ENCODE results near the gene GMDS. TPM values are rescaled to one million over a fixed set of nuclear protein-coding genes. Genes with fewer than 3 reads are reported as not detected.

GMDS gene
- total RNA-seq, 1 donor = 23.2 TPM

DNA sequence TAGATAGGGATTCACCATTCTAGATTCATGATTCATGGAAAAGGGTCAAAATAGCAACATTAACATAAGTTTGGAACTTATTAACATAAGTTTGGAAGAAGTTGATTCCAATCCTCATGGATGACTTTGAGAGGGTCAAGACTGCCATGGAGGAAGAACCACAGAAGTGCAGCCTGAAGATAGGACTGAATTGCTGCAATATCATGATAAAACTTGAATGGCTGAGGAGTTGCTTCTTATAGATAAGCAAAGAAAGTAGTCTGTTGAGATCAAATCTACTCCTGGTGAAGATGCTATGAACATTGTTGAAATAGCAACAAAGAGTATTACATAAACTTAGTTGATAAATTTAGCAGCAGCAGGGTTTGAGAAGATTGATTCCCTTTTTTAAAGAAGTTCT is 62.2 kb downstream of the GMDS start:
- Histone ChIP-seq H3K27ac (ENCODE audit: low read depth, low read length) (no peak overlapping the region), H3K4me3 (ENCODE audit: insufficient read depth, low read length) (no peak overlapping the region), H2AFZ (ENCODE audit: low read length) (no peak overlapping the region), H3K36me3 (ENCODE audit: insufficient read depth, low read length) (no peaks in the 10 kb centered on the region), H3K27me3 (ENCODE audit: insufficient read depth, low read length) (no peaks in the 10 kb centered on the region), H3K79me2 (ENCODE audit: insufficient read depth, low read length) (peaks cover 8% of the 10 kb centered on the region), H4K20me1 (ENCODE audit: insufficient read depth, low read length) (no peaks in the 10 kb centered on the region), H3K9me3 (ENCODE audit: low read depth, low read length) (no peaks in the 10 kb centered on the region), H3K4me1 (ENCODE audit: insufficient read depth, low read length) (peaks cover 6% of the 10 kb centered on the region), H3K4me2 (ENCODE audit: insufficient read depth, low read length) (no peak overlapping the region)
- TF ChIP-seq, protein P1, sequence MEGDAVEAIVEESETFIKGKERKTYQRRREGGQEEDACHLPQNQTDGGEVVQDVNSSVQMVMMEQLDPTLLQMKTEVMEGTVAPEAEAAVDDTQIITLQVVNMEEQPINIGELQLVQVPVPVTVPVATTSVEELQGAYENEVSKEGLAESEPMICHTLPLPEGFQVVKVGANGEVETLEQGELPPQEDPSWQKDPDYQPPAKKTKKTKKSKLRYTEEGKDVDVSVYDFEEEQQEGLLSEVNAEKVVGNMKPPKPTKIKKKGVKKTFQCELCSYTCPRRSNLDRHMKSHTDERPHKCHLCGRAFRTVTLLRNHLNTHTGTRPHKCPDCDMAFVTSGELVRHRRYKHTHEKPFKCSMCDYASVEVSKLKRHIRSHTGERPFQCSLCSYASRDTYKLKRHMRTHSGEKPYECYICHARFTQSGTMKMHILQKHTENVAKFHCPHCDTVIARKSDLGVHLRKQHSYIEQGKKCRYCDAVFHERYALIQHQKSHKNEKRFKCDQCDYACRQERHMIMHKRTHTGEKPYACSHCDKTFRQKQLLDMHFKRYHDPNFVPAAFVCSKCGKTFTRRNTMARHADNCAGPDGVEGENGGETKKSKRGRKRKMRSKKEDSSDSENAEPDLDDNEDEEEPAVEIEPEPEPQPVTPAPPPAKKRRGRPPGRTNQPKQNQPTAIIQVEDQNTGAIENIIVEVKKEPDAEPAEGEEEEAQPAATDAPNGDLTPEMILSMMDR (IDR thresholded peaks at IDR 0.05; ENCODE audit: extremely low read depth, low read depth, low read length) = no peak
- no peak for DNase-seq (ENCODE audit: insufficient read length, low spot score, missing footprints)

DNA sequence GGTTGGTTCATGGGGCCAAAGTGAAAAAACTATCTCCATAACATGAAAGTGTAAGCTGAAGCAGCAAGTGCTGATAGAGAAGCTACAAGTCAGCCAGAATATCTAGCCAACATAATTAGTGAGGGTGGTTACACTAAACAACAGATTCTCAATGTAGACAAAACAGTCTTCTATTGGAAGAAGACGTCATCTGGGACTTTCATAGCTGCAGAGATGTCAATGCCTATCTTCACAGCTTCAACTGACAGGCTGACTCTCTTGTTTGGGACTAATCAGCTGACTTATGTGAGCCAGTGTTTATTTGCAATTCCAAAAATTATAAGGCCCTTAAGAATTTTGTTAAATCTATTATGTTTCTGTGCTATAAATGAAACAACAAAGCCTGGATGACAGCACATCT is 63.2 kb downstream of the GMDS start:
- no peak for DNase-seq (ENCODE audit: insufficient read length, low spot score, missing footprints)
- H4K20me1 ChIP-seq (ENCODE audit: insufficient read depth, low read length) = no peaks in the 10 kb centered on the region
- H3K4me3 ChIP-seq (ENCODE audit: insufficient read depth, low read length) = no peak overlapping the region
- peaks cover 13% of the 10 kb centered on the region for H3K79me2 ChIP-seq (ENCODE audit: insufficient read depth, low read length)
- peaks cover 6% of the 10 kb centered on the region for H3K4me1 ChIP-seq (ENCODE audit: insufficient read depth, low read length)
- H3K27me3 ChIP-seq (ENCODE audit: insufficient read depth, low read length) = no peaks in the 10 kb centered on the region
- H3K36me3 ChIP-seq (ENCODE audit: insufficient read depth, low read length) = no peaks in the 10 kb centered on the region
- H3K9me3 ChIP-seq (ENCODE audit: low read depth, low read length) = no peaks in the 10 kb centered on the region
- no peak overlapping the region for H3K27ac ChIP-seq (ENCODE audit: low read depth, low read length)
- TF ChIP-seq, protein P1 (IDR thresholded peaks at IDR 0.05; ENCODE audit: extremely low read depth, low read depth, low read length) = no peak
- H3K4me2 ChIP-seq (ENCODE audit: insufficient read depth, low read length) = no peak overlapping the region
- no peak overlapping the region for H2AFZ ChIP-seq (ENCODE audit: low read length)

DNA sequence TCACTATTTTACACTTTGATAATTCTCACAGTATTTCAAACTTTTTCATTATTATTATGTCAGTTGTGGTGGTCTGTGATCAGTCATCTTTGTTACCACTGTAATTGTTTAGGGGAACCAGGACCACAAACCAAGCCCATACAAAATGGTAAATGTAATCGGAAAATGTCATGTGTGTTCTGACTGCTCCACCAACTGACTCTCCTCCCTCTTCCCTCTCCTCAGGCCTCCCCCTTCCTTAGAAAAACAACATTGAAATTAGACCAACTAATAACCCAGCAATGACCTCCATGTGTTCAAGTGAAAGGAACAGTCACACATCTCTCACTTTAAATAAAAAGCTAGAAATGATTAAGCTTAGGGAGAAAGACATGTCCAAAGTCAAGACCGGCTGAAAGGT is 63.8 kb downstream of the GMDS start:
- Histone ChIP-seq H4K20me1 (ENCODE audit: insufficient read depth, low read length) (no peaks in the 10 kb centered on the region), H3K27ac (ENCODE audit: low read depth, low read length) (no peak overlapping the region), H3K4me2 (ENCODE audit: insufficient read depth, low read length) (no peak overlapping the region), H3K36me3 (ENCODE audit: insufficient read depth, low read length) (no peaks in the 10 kb centered on the region), H3K79me2 (ENCODE audit: insufficient read depth, low read length) (peaks cover 18% of the 10 kb centered on the region), H3K4me3 (ENCODE audit: insufficient read depth, low read length) (no peak overlapping the region), H3K27me3 (ENCODE audit: insufficient read depth, low read length) (no peaks in the 10 kb centered on the region), H2AFZ (ENCODE audit: low read length) (no peak overlapping the region), H3K4me1 (ENCODE audit: insufficient read depth, low read length) (peaks cover 6% of the 10 kb centered on the region), H3K9me3 (ENCODE audit: low read depth, low read length) (no peaks in the 10 kb centered on the region)
- DNase-seq (ENCODE audit: insufficient read length, low spot score, missing footprints) = no peak
- TF ChIP-seq, protein P1 (IDR thresholded peaks at IDR 0.05; ENCODE audit: extremely low read depth, low read depth, low read length) = no peak

DNA sequence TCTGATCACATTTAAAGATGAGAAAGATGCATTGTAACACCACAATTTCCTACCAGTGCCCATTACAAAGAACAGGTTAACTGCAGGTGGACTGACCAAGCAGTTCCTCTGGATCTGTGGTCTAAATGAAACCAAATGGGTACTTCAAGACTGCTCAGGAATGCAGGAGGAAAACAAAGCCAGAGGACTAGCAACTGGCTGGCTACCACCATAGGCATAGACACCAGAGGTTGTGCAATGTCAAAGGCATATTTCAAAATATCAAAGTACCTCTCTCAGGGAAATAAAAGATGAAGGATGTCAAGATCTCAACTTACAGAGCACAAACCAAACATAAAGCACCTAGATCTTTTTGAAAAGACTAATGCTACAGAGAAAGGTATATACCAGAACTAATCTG is 65.5 kb downstream of the GMDS start:
- Histone ChIP-seq H4K20me1 (ENCODE audit: insufficient read depth, low read length) (no peaks in the 10 kb centered on the region), H3K4me2 (ENCODE audit: insufficient read depth, low read length) (no peak overlapping the region), H3K36me3 (ENCODE audit: insufficient read depth, low read length) (no peaks in the 10 kb centered on the region), H3K27me3 (ENCODE audit: insufficient read depth, low read length) (no peaks in the 10 kb centered on the region), H3K4me3 (ENCODE audit: insufficient read depth, low read length) (no peak overlapping the region), H3K27ac (ENCODE audit: low read depth, low read length) (no peak overlapping the region), H2AFZ (ENCODE audit: low read length) (no peak overlapping the region), H3K9me3 (ENCODE audit: low read depth, low read length) (no peaks in the 10 kb centered on the region), H3K4me1 (ENCODE audit: insufficient read depth, low read length) (peaks cover 2% of the 10 kb centered on the region), H3K79me2 (ENCODE audit: insufficient read depth, low read length) (peaks cover 25% of the 10 kb centered on the region)
- TF ChIP-seq, protein P1 (IDR thresholded peaks at IDR 0.05; ENCODE audit: extremely low read depth, low read depth, low read length) = no peak
- no peak for DNase-seq (ENCODE audit: insufficient read length, low spot score, missing footprints)
